OCI-LY3 (cell line): ENCODE results near the gene RTN4RL1.

ENCODE experiments used
- H2AFZ ChIP-seq: fragments of 200-600, 300-600 bp; shearing (Covaris generic); 2 replicates; pipeline ENCODE4 v1.6.0; 2014; ENCODE audit warnings: antibody characterized with exemption, low read depth, low read length
- H3K27ac ChIP-seq: fragments of 200-600, 300-600 bp; sonication (generic); 2 replicates; pipeline ENCODE4 v1.5.1; 2014; ENCODE audit warnings: mild to moderate bottlenecking, low read length, moderate library complexity, mixed read lengths
- H3K27me3 ChIP-seq: fragments of 200-600, 300-600 bp; sonication (generic); 2 replicates; pipeline ENCODE4 v1.6.1; 2014; ENCODE audit warnings: low read depth, low read length, mixed read lengths
- H3K36me3 ChIP-seq: fragments of 200-600, 300-600 bp; sonication (generic); replicated peaks from 2 replicates; pipeline ENCODE3; 2014; ENCODE audit warnings: low read depth, low read length, mixed read lengths
- H3K4me1 ChIP-seq: fragments of 300-600, 200-600 bp; sonication (generic); 2 replicates; pipeline ENCODE4 v1.6.1; 2014; ENCODE audit warnings: low read length, mixed read lengths
- H3K4me2 ChIP-seq: fragments of 200-600, 300-600 bp; sonication (generic); 2 replicates; pipeline ENCODE4 v1.6.1; 2014; ENCODE audit warnings: low read length, mixed read lengths
- H3K4me3 ChIP-seq: fragments of 300-600, 200-600 bp; sonication (generic); 2 replicates; pipeline ENCODE4 v1.5.1; 2014; ENCODE audit warnings: antibody characterized with exemption, mild to moderate bottlenecking, low read length, moderate library complexity
- H3K79me2 ChIP-seq: fragments of 300-600, 200-600 bp; shearing (Covaris generic); 2 replicates; pipeline ENCODE4 v1.6.1; 2014; ENCODE audit warnings: mild to moderate bottlenecking, low read length, mixed read lengths
- H3K9ac ChIP-seq: fragments of 300-600, 200-600 bp; shearing (Covaris generic); 2 replicates; pipeline ENCODE4 v1.6.0; 2014; ENCODE audit warnings: mild to moderate bottlenecking, low read length, moderate library complexity
- H3K9me3 ChIP-seq: fragments of 200-600, 300-600 bp; shearing (Covaris generic); 2 replicates; pipeline ENCODE4 v1.6.1; 2014; ENCODE audit warnings: low read length, mixed read lengths; ENCODE audit not compliant: insufficient read depth
- H4K20me1 ChIP-seq: fragments of 200-600, 300-600 bp; sonication (generic); 2 replicates; pipeline ENCODE4 v1.6.1; 2016; ENCODE audit warnings: low read length, mixed read lengths; ENCODE audit not compliant: insufficient read depth
- CTCF ChIP-seq: fragments of 200-600, 300-600 bp; sonication (generic); IDR thresholded peaks from 2 replicates; pipeline ENCODE4 v1.5.1; 2014; ENCODE audit warnings: antibody characterized with exemption, low read length, low read depth
- EZH2phosphoT487 ChIP-seq: fragments of 200-600 bp; shearing (Covaris generic); IDR thresholded peaks from 2 replicates; pipeline ENCODE4 v1.6.1; 2018; ENCODE audit warnings: antibody characterized with exemption, mixed run types, low read depth

The RTN4RL1 gene

GRCh38 chr17:1995321-1995892 is 29.7 kb downstream of the RTN4RL1 start:
- TF ChIP-seq CTCF (no peak), EZH2phosphoT487 (no peak)
- Histone ChIP-seq H3K4me1 (no peaks in the 10 kb centered on the region), H3K4me3 (no peak overlapping the region), H4K20me1 (no peaks in the 10 kb centered on the region), H3K27ac (no peak overlapping the region), H3K79me2 (no peaks in the 10 kb centered on the region), H2AFZ (no peak overlapping the region), H3K36me3 (no peaks in the 10 kb centered on the region), H3K9me3 (no peaks in the 10 kb centered on the region), H3K27me3 (no peaks in the 10 kb centered on the region), H3K9ac (no peak overlapping the region), H3K4me2 (no peak overlapping the region)

GRCh38 chr17:1994707-1995106 is 30.4 kb downstream of the RTN4RL1 start:
- Histone ChIP-seq H4K20me1 (no peaks in the 10 kb centered on the region), H2AFZ (no peak overlapping the region), H3K27me3 (no peaks in the 10 kb centered on the region), H3K36me3 (no peaks in the 10 kb centered on the region), H3K9me3 (no peaks in the 10 kb centered on the region), H3K27ac (no peak overlapping the region), H3K4me2 (no peak overlapping the region), H3K79me2 (no peaks in the 10 kb centered on the region), H3K4me3 (no peak overlapping the region), H3K4me1 (no peaks in the 10 kb centered on the region), H3K9ac (no peak overlapping the region)
- TF ChIP-seq CTCF = no peak
- TF ChIP-seq EZH2phosphoT487 = no peak

GRCh38 chr17:1992541-1992940 is 32.6 kb downstream of the RTN4RL1 start:
- H3K36me3 ChIP-seq = no peaks in the 10 kb centered on the region
- H2AFZ ChIP-seq = no peak overlapping the region
- no peaks in the 10 kb centered on the region for H3K9me3 ChIP-seq
- no peak overlapping the region for H3K4me2 ChIP-seq
- TF ChIP-seq CTCF = no peak
- TF ChIP-seq EZH2phosphoT487 = no peak
- H3K27ac ChIP-seq = no peak overlapping the region
- H3K9ac ChIP-seq = no peak overlapping the region
- H3K4me1 ChIP-seq = no peaks in the 10 kb centered on the region
- H3K4me3 ChIP-seq = no peak overlapping the region
- H3K79me2 ChIP-seq = no peaks in the 10 kb centered on the region
- no peaks in the 10 kb centered on the region for H3K27me3 ChIP-seq
- no peaks in the 10 kb centered on the region for H4K20me1 ChIP-seq

- Histone ChIP-seq H3K27ac (no peak overlapping the region), H3K27me3 (no peaks in the 10 kb centered on the region), H3K9ac (no peak overlapping the region), H3K9me3 (no peaks in the 10 kb centered on the region), H3K4me3 (no peak overlapping the region), H4K20me1 (no peaks in the 10 kb centered on the region), H3K4me1 (no peaks in the 10 kb centered on the region), H2AFZ (no peak overlapping the region), H3K36me3 (no peaks in the 10 kb centered on the region), H3K4me2 (no peak overlapping the region), H3K79me2 (no peaks in the 10 kb centered on the region)
- TF ChIP-seq EZH2phosphoT487 = no peak
- no peak for TF ChIP-seq CTCF
These were observed 36.0 kb downstream of the RTN4RL1 start for GRCh38 chr17:1989135-1989534.
